Osteoblast (primary cell): ENCODE data around the gene DDX6. TPM values are rescaled to one million over a fixed set of nuclear protein-coding genes. Genes with fewer than 3 reads are reported as not detected.

Source experiments
- DNase-seq: peaks from one replicate; pipeline ENCODE4 v3.0.0; 2011; ENCODE audit warnings: low spot score, mixed read lengths; ENCODE audit not compliant: insufficient read length; ENCODE audit errors: missing footprints
- H2AFZ ChIP-seq: 2 replicates; pipeline ENCODE4 v1.6.0; 2011; ENCODE audit warnings: mild to moderate bottlenecking, low read length
- H3K27ac ChIP-seq: 2 replicates; pipeline ENCODE4 v1.5.1; 2011; ENCODE audit warnings: mild to moderate bottlenecking, low read depth, low read length, moderate library complexity
- H3K27me3 ChIP-seq: 2 replicates; pipeline ENCODE4 v1.6.0; 2012; ENCODE audit warnings: mild to moderate bottlenecking, control low read depth, inconsistent platforms, low read length, moderate library complexity; ENCODE audit not compliant: insufficient read depth
- H3K36me3 ChIP-seq: 2 replicates; pipeline ENCODE4 v1.5.1; 2011; ENCODE audit warnings: mild to moderate bottlenecking, low read length, control low read depth, moderate library complexity; ENCODE audit not compliant: insufficient read depth
- H3K4me1 ChIP-seq: 2 replicates; pipeline ENCODE4 v1.5.1; 2011; ENCODE audit warnings: mild to moderate bottlenecking, low read length, control low read depth, moderate library complexity; ENCODE audit not compliant: insufficient read depth
- H3K4me2 ChIP-seq: 2 replicates; pipeline ENCODE4 v1.6.0; 2011; ENCODE audit warnings: mild to moderate bottlenecking, low read length; ENCODE audit not compliant: insufficient read depth
- H3K4me3 ChIP-seq: fragments of 200-600 bp; sonication (generic); 3 replicates; pipeline ENCODE4 v1.5.1; 2012; ENCODE audit warnings: mild to moderate bottlenecking, low read length, inconsistent platforms; ENCODE audit not compliant: insufficient read depth
- H3K79me2 ChIP-seq: 2 replicates; pipeline ENCODE4 v1.6.0; 2012; ENCODE audit warnings: mild to moderate bottlenecking, low read length, control low read depth, inconsistent platforms; ENCODE audit not compliant: insufficient read depth
- H3K9me3 ChIP-seq: 2 replicates; pipeline ENCODE4 v1.5.1; 2011; ENCODE audit warnings: low read depth, low read length, control low read depth
- H4K20me1 ChIP-seq: 2 replicates; pipeline ENCODE4 v1.6.0; 2012; ENCODE audit warnings: mild to moderate bottlenecking, low read length, control low read depth; ENCODE audit not compliant: insufficient read depth
- total RNA-seq: library from RNA; depleted of rRNA; stranded (reverse); fragments of >200 nt; gene quantifications from 2 replicates; pipeline ENCODE4 v1.2.3, GENCODE V29; 2012
- TF ChIP-seq, protein P1 (sequence below): IDR thresholded peaks from 2 replicates; pipeline ENCODE4 v1.5.1; 2011; ENCODE audit warnings: mild to moderate bottlenecking, low read depth, low read length, moderate library complexity; ENCODE audit errors: extremely low read depth

DDX6 gene
- total RNA-seq, 1 donor, result 122 TPM

DNA sequence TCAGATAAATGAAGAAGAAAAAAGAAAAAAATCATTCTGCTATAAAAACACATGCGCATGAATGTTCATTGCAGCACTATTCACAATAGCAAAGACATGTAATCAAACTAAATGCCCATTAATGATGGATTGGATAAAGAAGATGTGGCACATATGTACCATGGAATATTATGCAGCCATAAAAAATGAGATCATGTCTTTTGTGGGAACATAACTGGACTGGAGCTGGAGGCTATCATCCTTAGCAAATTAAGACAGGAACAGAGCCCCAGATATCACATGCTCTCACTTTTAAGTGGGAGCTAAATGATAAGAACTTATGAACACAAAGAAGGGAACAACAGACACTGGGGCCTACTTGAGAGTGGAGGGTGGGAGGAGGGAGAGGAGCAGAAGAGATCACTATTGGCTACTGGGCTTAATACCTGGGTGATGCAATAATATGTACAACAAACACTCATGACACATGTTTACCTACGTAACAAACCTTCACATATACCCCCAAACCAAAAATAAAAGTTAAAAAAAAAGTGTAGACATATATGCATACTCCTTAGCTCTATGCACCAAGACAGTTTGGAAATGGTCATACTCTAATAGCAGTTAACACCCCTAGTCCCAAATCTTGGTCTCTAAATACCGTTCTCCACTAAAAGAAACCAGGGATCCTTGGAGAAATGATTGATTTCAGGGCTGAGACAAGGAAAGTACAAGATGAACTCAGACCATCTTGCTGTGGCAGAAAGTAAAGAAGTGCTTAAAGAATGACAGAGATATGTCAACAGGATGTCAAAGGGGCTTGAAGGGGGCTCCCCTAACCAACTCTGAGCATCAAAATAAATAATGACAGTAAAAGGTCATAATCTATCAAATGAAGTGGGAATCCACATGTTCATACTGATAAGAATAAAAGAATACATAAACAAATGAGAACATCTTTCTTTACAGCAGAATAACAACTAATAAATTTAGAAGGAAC is 17.1 kb upstream of the DDX6 start:
- TF ChIP-seq, protein P1, sequence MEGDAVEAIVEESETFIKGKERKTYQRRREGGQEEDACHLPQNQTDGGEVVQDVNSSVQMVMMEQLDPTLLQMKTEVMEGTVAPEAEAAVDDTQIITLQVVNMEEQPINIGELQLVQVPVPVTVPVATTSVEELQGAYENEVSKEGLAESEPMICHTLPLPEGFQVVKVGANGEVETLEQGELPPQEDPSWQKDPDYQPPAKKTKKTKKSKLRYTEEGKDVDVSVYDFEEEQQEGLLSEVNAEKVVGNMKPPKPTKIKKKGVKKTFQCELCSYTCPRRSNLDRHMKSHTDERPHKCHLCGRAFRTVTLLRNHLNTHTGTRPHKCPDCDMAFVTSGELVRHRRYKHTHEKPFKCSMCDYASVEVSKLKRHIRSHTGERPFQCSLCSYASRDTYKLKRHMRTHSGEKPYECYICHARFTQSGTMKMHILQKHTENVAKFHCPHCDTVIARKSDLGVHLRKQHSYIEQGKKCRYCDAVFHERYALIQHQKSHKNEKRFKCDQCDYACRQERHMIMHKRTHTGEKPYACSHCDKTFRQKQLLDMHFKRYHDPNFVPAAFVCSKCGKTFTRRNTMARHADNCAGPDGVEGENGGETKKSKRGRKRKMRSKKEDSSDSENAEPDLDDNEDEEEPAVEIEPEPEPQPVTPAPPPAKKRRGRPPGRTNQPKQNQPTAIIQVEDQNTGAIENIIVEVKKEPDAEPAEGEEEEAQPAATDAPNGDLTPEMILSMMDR, result no peak
- no peaks in the 10 kb centered on the region for H3K36me3 ChIP-seq
- H3K4me1 ChIP-seq, result no peaks in the 10 kb centered on the region
- no peaks in the 10 kb centered on the region for H3K79me2 ChIP-seq
- no peaks in the 10 kb centered on the region for H3K9me3 ChIP-seq
- no peak for DNase-seq
- no peak overlapping the region for H3K4me3 ChIP-seq
- H3K27ac ChIP-seq, result no peak overlapping the region
- no peak overlapping the region for H2AFZ ChIP-seq
- no peak overlapping the region for H3K4me2 ChIP-seq
- peaks cover 10% of the 10 kb centered on the region for H3K27me3 ChIP-seq
- H4K20me1 ChIP-seq, result no peaks in the 10 kb centered on the region

DNA sequence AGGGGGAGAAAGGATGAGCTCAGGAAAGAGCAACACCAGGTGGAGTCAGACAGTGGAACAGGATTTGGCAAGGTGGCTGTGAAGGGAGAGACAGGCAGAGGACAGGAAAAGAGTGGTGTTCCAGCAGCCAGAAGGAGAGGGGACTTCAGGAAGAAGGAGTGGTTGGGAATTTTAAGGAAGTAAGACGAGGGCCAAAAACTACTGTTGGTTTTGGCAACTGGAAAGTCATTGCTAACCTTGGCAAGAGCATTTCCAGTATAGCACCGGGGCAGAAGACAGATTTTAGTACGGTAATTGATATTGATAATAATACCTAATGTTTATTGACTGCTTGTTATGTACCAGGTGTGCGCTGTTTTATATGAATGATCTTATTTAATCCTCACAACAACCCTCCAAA is 15.4 kb upstream of the DDX6 start:
- TF ChIP-seq, protein P1, result no peak
- H2AFZ ChIP-seq, result no peak overlapping the region
- H3K4me1 ChIP-seq, result no peaks in the 10 kb centered on the region
- H3K4me2 ChIP-seq, result no peak overlapping the region
- no peaks in the 10 kb centered on the region for H3K9me3 ChIP-seq
- no peak for DNase-seq
- peaks cover 10% of the 10 kb centered on the region for H3K27me3 ChIP-seq
- H3K4me3 ChIP-seq, result no peak overlapping the region
- H4K20me1 ChIP-seq, result no peaks in the 10 kb centered on the region
- H3K27ac ChIP-seq, result no peak overlapping the region
- H3K36me3 ChIP-seq, result no peaks in the 10 kb centered on the region
- H3K79me2 ChIP-seq, result no peaks in the 10 kb centered on the region

DNA sequence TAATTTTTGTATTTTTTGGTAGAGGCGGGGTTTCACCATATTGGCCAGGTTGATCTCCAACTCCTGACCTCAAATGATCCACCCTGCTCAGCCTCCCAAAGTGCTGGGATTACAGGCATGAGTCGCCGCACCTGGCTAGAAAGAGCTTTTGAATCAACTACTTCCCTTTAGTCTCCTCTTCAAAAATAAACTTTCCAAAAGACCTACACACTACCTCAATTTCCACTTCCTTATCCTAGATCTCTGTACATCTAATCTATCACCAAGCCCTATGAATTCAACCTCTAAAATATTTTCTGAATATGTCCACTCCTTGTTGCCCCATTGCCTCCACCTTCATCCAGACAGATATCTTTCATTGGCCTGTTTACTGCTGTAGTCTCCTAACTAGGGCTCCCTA is 13.1 kb upstream of the DDX6 start:
- Histone ChIP-seq H3K9me3 (no peaks in the 10 kb centered on the region), H4K20me1 (peaks cover 2% of the 10 kb centered on the region), H3K27ac (no peak overlapping the region), H3K4me2 (no peak overlapping the region), H3K4me1 (no peaks in the 10 kb centered on the region), H3K79me2 (no peaks in the 10 kb centered on the region), H2AFZ (no peak overlapping the region), H3K27me3 (peaks cover 7% of the 10 kb centered on the region), H3K4me3 (no peak overlapping the region), H3K36me3 (no peaks in the 10 kb centered on the region)
- TF ChIP-seq, protein P1, result no peak
- DNase-seq, result no peak

DNA sequence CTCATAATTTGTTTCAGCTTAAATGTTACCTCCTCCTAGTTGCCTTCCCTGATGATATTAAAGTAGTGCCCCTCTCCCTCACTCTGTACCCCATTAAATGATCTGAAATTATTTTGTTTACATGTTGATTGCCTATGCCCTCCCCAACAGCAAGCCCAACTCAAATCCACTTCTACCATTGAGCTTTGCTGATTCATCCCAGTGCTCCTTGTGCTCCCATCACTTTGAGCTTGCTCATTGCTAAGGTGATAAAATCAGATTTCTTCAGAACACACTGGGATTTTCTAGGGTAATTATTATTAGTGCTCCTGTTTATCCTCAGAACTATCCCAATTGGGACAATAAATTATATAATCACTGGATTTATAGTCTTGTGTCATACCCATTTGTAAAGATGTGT is 8.4 kb upstream of the DDX6 start:
- Histone ChIP-seq H3K27ac (no peak overlapping the region), H3K4me3 (no peak overlapping the region), H3K79me2 (no peaks in the 10 kb centered on the region), H3K4me1 (no peaks in the 10 kb centered on the region), H4K20me1 (peaks cover 4% of the 10 kb centered on the region), H3K36me3 (no peaks in the 10 kb centered on the region), H3K9me3 (no peaks in the 10 kb centered on the region), H2AFZ (no peak overlapping the region), H3K27me3 (no peaks in the 10 kb centered on the region), H3K4me2 (no peak overlapping the region)
- no peak for DNase-seq
- TF ChIP-seq, protein P1, result no peak
